ENCODE data around the gene CA9. TPM values are rescaled to one million over a fixed set of nuclear protein-coding genes. Genes with fewer than 3 reads are reported as not detected.

The CA9 gene
- total RNA-seq, 4 donors from 2014 or later, result 0.14 TPM; not detected in 3

GRCh38 chr9:35689542-35690293 lies 16.0 kb downstream of the CA9 start, which contains the start of gene TPM2:
Gene TPM2, minus strand, starts transcription at chr9:35689925. Its CDS starts 108 bp downstream, at chr9:35689817.
- Histone ChIP-seq H3K36me3 (no peaks in the 10 kb centered on the region), H3K4me1 (peaks cover 0 to 4% of the 10 kb centered on the region in 2 donors), H3K4me3 (peak within 1 kb of the TSS; percentile 57 to 71), H3K27me3 (no peaks in the 10 kb centered on the region), H3K27ac (peak within 1 kb of the TSS; percentile 93 to 98), H3K9me3 (no peaks in the 10 kb centered on the region)
- peak; percentile 91 to 93 for DNase-seq
- peak in 1 of 4 experiments; percentile 12 for TF ChIP-seq CTCF (IDR thresholded peaks at IDR 0.05)
- TF ChIP-seq POLR2A (IDR thresholded peaks at IDR 0.05), result peak; percentile 68 to 94
- intact Hi-C loops (cut with DNase I; ENCODE audit: low total_unique reads), result loop anchor here (5.0 kb wide), 1 partner anchor 38 kb away; no protein-coding TSS in a partner anchor

- TF ChIP-seq POLR2A (IDR thresholded peaks at IDR 0.05) (no peak), CTCF (IDR thresholded peaks at IDR 0.05) (no peak)
- H3K36me3 ChIP-seq, result no peaks in the 10 kb centered on the region
- intact Hi-C loops (cut with DNase I; ENCODE audit: low total_unique reads), result no loop called here
- no peaks in the 10 kb centered on the region for H3K9me3 ChIP-seq
- no peak for DNase-seq
- peaks cover 0 to 4% of the 10 kb centered on the region in 2 donors for H3K4me1 ChIP-seq
- H3K4me3 ChIP-seq, result peak overlapping the region; percentile 57 to 71
- H3K27me3 ChIP-seq, result no peaks in the 10 kb centered on the region
- peak overlapping the region; percentile 93 to 98 for H3K27ac ChIP-seq
These were observed 16.5 kb downstream of the CA9 start for GRCh38 chr9:35690294-35690613.

GRCh38 chr9:35690614-35691333 lies 17.0 kb downstream of the CA9 start:
- TF ChIP-seq POLR2A (IDR thresholded peaks at IDR 0.05) (peak; percentile 54 to 77), CTCF (IDR thresholded peaks at IDR 0.05) (peak in 1 of 4 experiments; percentile 5)
- Histone ChIP-seq H3K27ac (peak overlapping the region; percentile 93 to 98), H3K9me3 (no peaks in the 10 kb centered on the region), H3K36me3 (no peaks in the 10 kb centered on the region), H3K4me1 (peaks cover 0 to 4% of the 10 kb centered on the region in 2 donors), H3K4me3 (peak overlapping the region; percentile 57 to 71), H3K27me3 (no peaks in the 10 kb centered on the region)
- DNase-seq, result peak; percentile 91 to 93
- intact Hi-C loops (cut with DNase I; ENCODE audit: low total_unique reads), result no loop called here

GRCh38 chr9:35691334-35691650 lies 17.6 kb downstream of the CA9 start:
- peak overlapping the region; percentile 57 to 71 for H3K4me3 ChIP-seq
- no peak for DNase-seq
- peak overlapping the region; percentile 93 to 98 for H3K27ac ChIP-seq
- intact Hi-C loops (cut with DNase I; ENCODE audit: low total_unique reads), result no loop called here
- H3K4me1 ChIP-seq, result no peaks in the 10 kb centered on the region
- no peaks in the 10 kb centered on the region for H3K36me3 ChIP-seq
- no peaks in the 10 kb centered on the region for H3K27me3 ChIP-seq
- H3K9me3 ChIP-seq, result no peaks in the 10 kb centered on the region
- no peak for TF ChIP-seq CTCF (IDR thresholded peaks at IDR 0.05)

- Histone ChIP-seq H3K27me3 (no peaks in the 10 kb centered on the region), H3K9me3 (no peaks in the 10 kb centered on the region), H3K27ac (peak overlapping the region; percentile 93 to 98), H3K4me3 (peak overlapping the region; percentile 57 to 71), H3K36me3 (no peaks in the 10 kb centered on the region), H3K4me1 (no peaks in the 10 kb centered on the region)
- DNase-seq, result peak in 1 of 2 donors; percentile 60
- TF ChIP-seq POLR2A (IDR thresholded peaks at IDR 0.05) (no peak), CTCF (IDR thresholded peaks at IDR 0.05) (no peak)
- intact Hi-C loops (cut with DNase I; ENCODE audit: low total_unique reads), result no loop called here
These were observed 18.1 kb downstream of the CA9 start for GRCh38 chr9:35691757-35692301.

All from uterus (tissue), 4 donors.